ENCODE measurements around the gene BTNL2.
"Not testable (repeated sequence)": the region's sequence is repeated elsewhere in the genome, so short reads cannot be mapped to it uniquely, and the experiment has no call there.

The BTNL2 gene

GRCh38 chr6:32369660-32370059 is 37.3 kb downstream of the BTNL2 start:
- DNase-seq (ENCODE audit: low read depth, low spot score) = no peak

DNA sequence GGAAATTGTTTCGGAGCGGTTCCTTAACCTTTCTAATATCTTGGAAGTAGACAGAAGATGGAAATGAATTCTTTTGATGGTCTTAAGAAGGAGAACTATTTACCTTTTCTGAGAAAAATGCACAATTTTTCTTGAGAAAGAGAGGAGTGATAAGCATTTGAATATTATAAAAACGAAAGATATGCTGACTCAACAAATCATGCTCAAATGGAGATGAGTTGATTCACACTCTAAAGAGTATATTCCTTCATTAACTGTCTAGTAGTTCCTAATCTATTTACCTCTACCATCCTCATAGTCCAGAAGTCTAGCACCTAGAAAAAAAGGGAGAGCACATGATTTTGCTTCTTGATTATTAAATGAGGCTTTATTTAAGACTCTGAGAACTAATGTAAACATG is 39.3 kb downstream of the BTNL2 start:
- DNase-seq (ENCODE audit: low read depth, low spot score) = no peak

- not testable (repeated sequence) for DNase-seq (ENCODE audit: low read depth, low spot score)
Measured at GRCh38 chr6:32359225-32359624, 47.8 kb downstream of the BTNL2 start.

GRCh38 chr6:32358548-32358947 is 48.4 kb downstream of the BTNL2 start:
- not testable (repeated sequence) for DNase-seq (ENCODE audit: low read depth, low spot score)

DNA sequence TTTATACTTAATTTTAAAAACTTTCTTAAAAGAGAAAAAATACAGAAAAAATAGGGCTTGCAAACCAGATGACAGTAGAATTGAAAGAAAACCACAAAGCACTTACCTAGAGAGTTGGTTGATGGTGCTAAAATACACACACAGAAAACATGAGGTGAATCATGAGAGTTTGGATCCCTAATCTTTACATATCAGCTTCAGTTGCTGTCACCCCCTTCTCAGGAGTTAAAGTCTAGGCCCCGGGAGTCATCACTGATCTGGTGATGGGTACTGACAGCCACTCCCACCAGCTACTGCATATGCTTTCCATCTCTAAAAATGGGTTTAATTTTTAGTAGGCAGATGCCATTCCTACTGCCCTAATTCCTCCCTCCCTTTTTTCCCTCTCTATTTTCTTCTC is 52.0 kb downstream of the BTNL2 start:
- no peak for DNase-seq (ENCODE audit: low read depth, low spot score)

GRCh38 chr6:32353348-32353747 is 53.6 kb downstream of the BTNL2 start:
- no peak for DNase-seq (ENCODE audit: low read depth, low spot score)

Data from activated naive CD8-positive, alpha-beta T cell treated with anti-CD3 and anti-CD28 coated beads, Interleukin-2, amount 50 U/mL, for 16 hours (primary cell).